ENCODE data around the gene KCNIP4. TPM values are rescaled to one million over a fixed set of nuclear protein-coding genes. Genes with fewer than 3 reads are reported as not detected.

The KCNIP4 gene
- total and polyA plus RNA-seq, 2 donors (not counting 3 experiments of a cell fraction or from before 2014, with no cell fraction given): not detected

- no peak overlapping the region for H2AFZ ChIP-seq (ENCODE audit: low read depth, low read length)
- ChIA-PET CTCF (interaction anchor here (0.7 kb wide), 1 partner anchor 555 kb away, joined by 3 read pairs; no protein-coding TSS in a partner anchor), POLR2A (no interaction called here)
- no peak overlapping the region for H3K4me3 ChIP-seq (replicated peaks in 1 of 3; ENCODE audit: insufficient read depth in 1 of 3, low read depth in 1 of 3, low read length in 3 of 3)
- H3K36me3 ChIP-seq (ENCODE audit: control insufficient read depth in 2 of 2, extremely low read depth in 1 of 2, insufficient read depth in 2 of 2, low read length in 2 of 2): no peaks in the 10 kb centered on the region
- no peaks in the 10 kb centered on the region for H3K9me1 ChIP-seq (replicated peaks; ENCODE audit: control insufficient read depth, extremely low read depth, insufficient read depth, low read length)
- no peak overlapping the region for H3K27ac ChIP-seq (ENCODE audit: insufficient read depth, low read depth, low read length)
- H3K27me3 ChIP-seq (ENCODE audit: control insufficient read depth in 2 of 2, insufficient read depth in 2 of 2, low read length in 2 of 2): no peaks in the 10 kb centered on the region
- no peak for TF ChIP-seq CTCF (IDR thresholded peaks at IDR 0.05; ENCODE audit: extremely low read depth in 1 of 2, insufficient read depth in 1 of 2, low read depth in 1 of 2, low read length in 2 of 2)
- TF ChIP-seq POLR2AphosphoS5 (IDR thresholded peaks at IDR 0.05; ENCODE audit: insufficient read depth, low read depth, low read length): no peak
- TF ChIP-seq JUN (IDR thresholded peaks at IDR 0.05; ENCODE audit: borderline replicate concordance, insufficient read depth, insufficient read length, low read depth): no peak
- no peak for TF ChIP-seq EZH2 (IDR thresholded peaks at IDR 0.05; ENCODE audit: borderline replicate concordance, low read depth, low read length, severe bottlenecking)
- no peak for TF ChIP-seq MAX (IDR thresholded peaks at IDR 0.05; ENCODE audit: insufficient read depth, insufficient read length)
- no peak for TF ChIP-seq GATA2 (IDR thresholded peaks at IDR 0.05; ENCODE audit: insufficient read depth, insufficient read length, low read depth, low read length)
- no peak for TF ChIP-seq MYC (IDR thresholded peaks at IDR 0.05; ENCODE audit: low read depth, low read length)
- no peak for TF ChIP-seq FOS (IDR thresholded peaks at IDR 0.05; ENCODE audit: borderline replicate concordance, insufficient read depth, low read length)
- no peak for TF ChIP-seq POLR2A (IDR thresholded peaks at IDR 0.05; ENCODE audit: low read depth, low read length)
- FAIRE-seq (no peak), DNase-seq (ENCODE audit: low read depth, low spot score) (no peak)
- intact Hi-C loops (cut with micrococcal nuclease) (no loop called here), dilution Hi-C loops (cut with MboI; ENCODE audit: extremely low pct_ligation_motif_present, low sequenced_read_pairs) (no loop called here)
- no peaks in the 10 kb centered on the region for H3K9me3 ChIP-seq (replicated peaks; ENCODE audit: control insufficient read depth, insufficient read depth, low read length)
- no peaks in the 10 kb centered on the region for H3K4me1 ChIP-seq (ENCODE audit: control insufficient read depth, extremely low read depth, insufficient read depth, low read length)
- H4K20me1 ChIP-seq (replicated peaks; ENCODE audit: control insufficient read depth, extremely low read depth, insufficient read depth, low read length): no peaks in the 10 kb centered on the region
- no peak overlapping the region for H3K9ac ChIP-seq (replicated peaks; ENCODE audit: extremely low read depth, insufficient read depth, low read length)
- no peak overlapping the region for H3K4me2 ChIP-seq (ENCODE audit: insufficient read depth, low read length)
- no TSS peak for BruUV-seq (replicated peaks)
- no peaks in the 10 kb centered on the region for H3K79me2 ChIP-seq (ENCODE audit: control insufficient read depth, insufficient read depth, low read length)
These were observed 620.4 kb downstream of the KCNIP4 start for GRCh38 chr4:21327976-21328700.

All from endothelial cell of umbilical vein (primary cell).